Measurements from ENCODE around the gene SRGAP2.
A peak's percentile ranks its signal among the peaks of the same experiment; 100 is the strongest.

SRGAP2 gene

DNA sequence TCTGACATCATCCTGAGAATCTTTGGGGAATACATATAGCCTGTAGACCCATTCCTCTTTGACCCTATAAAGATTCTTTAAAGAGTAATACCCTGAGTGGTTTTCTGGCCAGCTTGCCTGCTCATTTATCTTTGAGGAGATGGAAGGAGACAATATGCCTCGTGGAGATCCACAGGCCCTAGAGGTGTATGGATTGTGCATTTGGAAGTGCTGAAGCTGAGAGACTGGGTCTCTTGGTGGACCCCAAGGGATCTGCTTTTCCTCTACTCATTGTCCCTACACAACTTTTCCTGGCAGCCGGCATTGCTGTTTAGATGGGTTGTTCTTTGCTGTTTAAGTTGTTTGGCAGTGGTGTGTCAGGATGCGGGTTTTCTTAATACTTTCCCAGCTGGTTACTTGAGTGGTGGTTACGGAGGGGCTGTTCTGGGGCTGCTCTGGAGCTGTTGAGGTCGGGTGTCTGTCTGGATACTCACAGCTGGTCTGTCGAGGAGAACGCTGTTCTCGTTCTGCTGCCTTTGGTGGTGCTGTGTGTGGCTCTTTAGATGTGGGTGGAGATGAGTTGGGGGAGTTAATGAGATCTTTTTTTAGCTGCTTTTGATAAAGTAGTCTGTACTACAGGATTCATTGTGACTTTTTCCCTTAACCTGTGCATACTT is 49.5 kb downstream of the SRGAP2 start:
- DNase-seq = peak; percentile 3

All from activated gamma-delta T cell treated with Interleukin-2 at 50 U/mL for 16 hours (primary cell).